HUDEP-2 (cell line): Measurements from ENCODE around the gene CISD2.
"Not testable (repeated sequence)": the region's sequence is repeated elsewhere in the genome, so short reads cannot be mapped to it uniquely, and the experiment has no call there.

Experiments
- DNase-seq, 76 experiments: peaks; one replicate each; lab custom pipeline; 2025; ENCODE audit not compliant: unreplicated experiment in 76 of 76; lab: John Stamatoyannopoulos, UW

Gene CISD2

DNA sequence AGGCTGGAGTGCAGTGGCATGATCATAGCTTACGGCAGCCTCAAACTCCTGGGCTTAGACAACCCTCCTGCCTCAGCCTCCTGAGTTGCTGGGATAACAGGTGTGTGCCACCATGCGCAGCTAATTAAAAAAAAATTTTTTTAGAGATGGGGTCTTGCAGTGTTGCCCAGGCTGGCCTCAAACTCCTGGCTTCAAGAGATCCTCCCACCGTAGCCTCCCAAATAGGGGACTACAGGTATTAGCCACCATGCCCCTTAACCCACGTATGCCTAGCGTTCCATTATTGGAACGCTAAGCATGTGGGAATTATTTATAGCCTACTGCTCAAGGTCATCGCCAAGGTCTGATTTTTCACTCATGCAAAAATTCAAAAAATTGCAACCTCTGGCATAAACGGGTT lies 21.1 kb upstream of the CISD2 start:
- no peak for DNase-seq

DNA sequence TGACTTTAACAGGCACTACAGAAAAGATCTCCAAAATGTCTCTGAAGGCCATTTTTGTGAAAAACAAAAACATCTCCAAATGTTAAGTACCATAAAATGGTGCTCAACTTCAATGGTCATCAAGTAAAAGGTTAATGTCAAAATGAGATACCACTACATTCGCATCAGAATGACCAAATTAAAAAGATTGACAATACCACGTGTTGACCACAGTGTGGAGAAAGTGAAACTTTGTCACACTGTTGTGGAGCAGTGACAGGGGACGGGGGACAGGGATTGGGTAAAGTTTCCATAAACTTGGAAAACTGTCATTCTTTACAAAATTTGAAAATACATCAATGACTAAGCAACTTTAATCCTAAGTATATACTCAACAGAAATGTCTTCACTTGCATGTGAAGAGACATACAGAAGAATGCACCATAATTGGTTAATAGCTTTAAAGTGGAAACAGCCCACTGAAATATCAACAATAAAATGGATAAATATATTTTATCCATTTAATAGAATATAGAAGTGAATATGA lies 19.1 kb upstream of the CISD2 start:
- DNase-seq: no peak

GRCh38 chr4:102850370-102850769 lies 18.4 kb upstream of the CISD2 start:
- no peak for DNase-seq

- DNase-seq: no peak
These were observed 9.8 kb upstream of the CISD2 start for GRCh38 chr4:102858828-102859464.

GRCh38 chr4:102860611-102861324 lies 8.0 kb upstream of the CISD2 start:
- peak in 58 of 76 experiments; percentile 1 to 64 (median 22) for DNase-seq

GRCh38 chr4:102862016-102862415 lies 6.8 kb upstream of the CISD2 start:
- no peak for DNase-seq

GRCh38 chr4:102862747-102863146 lies 6.0 kb upstream of the CISD2 start:
- DNase-seq: no peak

GRCh38 chr4:102865327-102865726 lies 3.5 kb upstream of the CISD2 start:
- peak in 6 of 76 experiments; percentile 5 to 55 (median 34) for DNase-seq

GRCh38 chr4:102867278-102868152 lies 1.3 kb upstream of the CISD2 start:
- peak in 64 of 76 experiments; percentile 3 to 70 (median 35) for DNase-seq

DNA sequence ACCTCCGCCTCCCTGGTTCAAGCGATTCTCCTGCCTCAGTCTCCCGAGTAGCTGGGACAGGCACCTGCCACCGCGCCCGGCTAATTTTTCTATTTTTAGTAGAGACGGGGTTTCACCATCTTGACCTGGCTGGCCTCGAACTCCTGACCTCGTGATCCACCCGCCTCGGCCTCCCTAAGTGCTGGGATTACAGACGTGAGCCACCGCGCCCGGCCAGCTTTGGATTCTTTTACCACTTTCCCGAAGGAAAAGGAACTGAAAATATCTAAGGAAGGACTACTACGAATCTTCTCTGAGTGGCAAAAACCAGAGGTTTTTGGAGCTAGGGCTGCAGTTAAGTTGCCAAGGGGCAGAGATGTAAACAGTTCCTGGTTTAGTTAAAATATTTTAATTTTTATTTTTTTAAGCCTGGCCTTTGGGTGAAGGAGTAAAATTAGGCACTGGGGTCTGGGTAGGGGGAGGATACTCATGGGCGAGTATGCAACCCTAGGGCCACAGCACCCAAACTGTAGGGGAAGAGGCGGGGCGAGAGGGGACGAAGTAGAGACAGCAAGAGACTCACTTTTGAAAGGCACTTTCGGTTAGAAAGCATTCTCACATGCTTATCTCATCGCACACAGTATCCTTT lies 525 bp upstream of the CISD2 start:
- peak in 24 of 76 experiments; percentile 1 to 79 (median 20) for DNase-seq

GRCh38 chr4:102869569-102870197 lies 891 bp downstream of the CISD2 start:
- peak in 31 of 76 experiments; percentile 41 to 89 (median 68) for DNase-seq

DNA sequence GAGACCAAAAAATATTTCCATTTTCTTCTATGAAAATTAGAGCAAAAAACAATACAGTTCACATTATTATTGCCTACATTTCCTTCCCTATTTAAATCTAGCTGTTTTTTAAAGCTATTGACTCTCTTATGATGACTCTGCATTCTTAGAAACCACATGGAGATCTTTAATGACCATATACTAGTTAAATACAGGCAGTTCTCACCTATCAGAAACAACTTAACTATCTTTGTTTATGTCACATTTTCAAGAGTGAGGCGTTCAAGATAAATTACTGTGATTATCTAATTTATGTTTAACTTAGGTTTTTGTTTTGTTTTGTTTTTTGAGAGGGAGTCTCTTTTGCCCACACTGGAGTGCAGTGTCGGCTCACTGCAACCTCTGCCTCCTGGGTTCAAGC lies 3.0 kb downstream of the CISD2 start:
- DNase-seq: peak in 7 of 76 experiments; percentile 5 to 40 (median 35)

DNA sequence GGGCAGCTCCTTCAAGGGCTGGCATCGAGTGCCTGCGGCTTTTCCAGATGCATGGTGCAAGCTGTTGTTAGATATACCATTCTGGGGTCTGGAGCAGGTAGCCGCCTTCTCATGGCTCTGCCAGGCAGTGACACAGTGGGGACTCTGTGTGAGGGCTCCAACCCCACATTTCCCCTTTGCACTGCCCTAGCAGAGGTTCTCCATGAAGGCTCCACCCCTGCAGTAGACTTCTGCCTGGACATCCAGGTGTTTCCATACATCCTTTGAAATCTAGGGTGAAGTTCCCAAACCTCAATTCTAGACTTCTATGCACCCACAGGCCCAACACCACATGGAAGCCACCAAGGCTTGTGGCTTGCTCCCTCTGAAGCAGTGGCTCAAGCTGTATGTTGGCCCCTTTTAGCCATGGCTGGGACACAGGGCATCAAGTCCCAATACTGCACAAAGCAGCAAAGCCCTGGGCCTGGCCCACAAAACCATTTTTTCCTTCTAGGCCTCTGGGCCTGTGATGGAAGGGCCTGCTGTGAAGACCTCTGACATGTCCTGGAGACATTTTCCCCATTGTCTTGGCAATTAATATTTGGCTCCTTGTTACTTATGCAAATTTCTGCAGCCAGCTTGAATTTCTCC lies 8.8 kb downstream of the CISD2 start:
- DNase-seq: not testable (repeated sequence)

GRCh38 chr4:102878349-102878748 lies 9.6 kb downstream of the CISD2 start:
- not testable (repeated sequence) for DNase-seq

DNA sequence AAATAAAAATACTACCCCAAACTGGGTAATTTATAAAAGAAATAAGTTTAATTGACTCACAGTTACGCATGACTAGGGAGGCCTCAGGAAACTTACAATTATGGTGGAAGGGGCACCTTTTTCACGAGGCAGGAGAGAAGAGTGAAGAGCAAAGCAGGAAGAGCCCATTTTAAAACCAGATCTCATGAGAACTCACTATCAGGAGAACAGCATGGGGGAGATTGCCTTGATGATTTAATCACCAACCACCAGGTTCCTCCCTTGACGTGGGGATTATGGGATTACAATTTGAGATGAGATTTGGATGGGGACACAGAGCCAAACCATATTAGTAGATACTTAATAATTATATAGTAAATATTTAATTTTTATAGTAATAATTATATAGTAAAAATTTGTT lies 10.1 kb downstream of the CISD2 start:
- no peak for DNase-seq

DNA sequence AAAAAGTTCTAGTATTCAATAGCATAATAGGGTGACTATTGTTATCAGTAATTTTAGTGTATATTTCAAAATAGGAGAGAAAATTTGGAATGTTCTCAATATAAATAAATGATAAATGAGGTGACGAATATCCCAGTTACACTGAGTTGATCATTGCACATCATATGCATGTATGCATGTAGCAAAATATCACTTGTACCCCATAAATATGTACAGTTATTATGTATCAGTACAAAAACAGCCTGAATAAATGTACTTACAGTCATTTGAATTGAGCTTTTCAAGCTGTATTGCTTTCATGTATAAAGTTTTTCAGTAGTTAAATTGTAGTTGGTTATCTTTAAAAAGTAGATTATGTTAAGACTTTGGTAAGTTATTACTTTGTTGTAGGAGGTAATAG lies 12.6 kb downstream of the CISD2 start:
- DNase-seq: no peak

DNA sequence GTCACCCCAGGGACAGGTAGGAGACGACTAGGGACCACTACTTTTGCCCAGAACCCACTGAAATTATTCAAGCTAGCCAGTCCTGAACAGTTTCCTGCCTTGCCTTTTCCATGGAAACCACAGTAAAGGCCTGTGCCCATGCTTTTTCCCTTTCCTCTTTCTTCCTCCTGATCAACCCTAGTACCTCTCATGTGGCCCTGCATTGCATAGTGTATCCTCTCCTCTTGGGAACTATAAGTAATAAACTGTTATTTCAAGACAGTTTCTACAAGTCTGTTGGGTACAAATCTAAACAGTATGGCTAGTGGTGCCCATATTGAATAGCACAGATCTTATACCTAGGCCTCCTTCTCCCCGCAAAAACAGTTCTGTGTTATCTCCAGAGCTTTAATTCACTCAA lies 14.5 kb downstream of the CISD2 start:
- DNase-seq: no peak

DNA sequence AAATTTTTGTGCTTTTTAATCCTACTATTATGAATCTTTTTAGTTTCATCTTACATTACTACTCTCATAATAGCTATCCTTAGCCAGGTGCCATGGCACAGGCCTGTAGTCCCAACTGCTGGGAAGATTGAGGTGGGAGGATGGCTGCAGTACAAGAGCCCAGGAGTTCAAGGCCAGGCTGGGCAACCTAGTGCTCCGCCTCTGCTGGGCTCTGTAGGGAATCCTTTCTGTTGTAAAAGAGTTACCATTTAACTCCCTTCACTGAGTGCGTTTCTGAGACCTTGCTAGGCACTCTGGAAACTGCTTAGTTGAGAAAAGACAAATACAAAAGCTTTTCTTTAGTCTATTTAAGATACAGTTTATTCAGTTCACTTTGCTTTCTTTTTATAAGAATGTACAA lies 19.8 kb downstream of the CISD2 start:
- not testable (repeated sequence) for DNase-seq

- DNase-seq: not testable (repeated sequence)
These were observed 21.1 kb downstream of the CISD2 start for GRCh38 chr4:102889866-102890265.

- not testable (repeated sequence) for DNase-seq
These were observed 27.8 kb downstream of the CISD2 start for GRCh38 chr4:102896547-102896946.
